Measurements from ENCODE around the gene NINJ2. TPM values are rescaled to one million over a fixed set of nuclear protein-coding genes. Genes with fewer than 3 reads are reported as not detected.

NINJ2 gene
- total RNA-seq, 2 experiments from 2014 or later = 8.0 to 10.6 TPM

DNA sequence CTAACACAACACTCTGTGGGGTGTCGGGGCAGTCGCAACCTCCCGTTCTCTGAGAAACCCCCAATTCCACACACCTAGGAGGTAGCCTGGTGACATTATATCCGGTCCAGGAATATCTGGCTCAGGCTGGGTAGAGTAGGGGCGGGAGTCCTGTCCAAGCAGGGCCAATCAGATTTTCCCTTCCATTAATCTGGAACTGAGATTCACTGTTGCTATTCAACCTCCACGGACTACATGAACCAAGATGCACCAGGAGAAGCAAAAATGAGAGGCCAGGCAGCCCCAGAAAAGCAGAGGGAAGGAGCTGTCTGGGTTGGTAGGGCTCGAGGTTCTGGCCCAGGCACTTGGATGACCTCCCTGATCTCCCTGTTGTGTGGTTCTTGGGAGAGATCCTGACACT is 51.0 kb downstream of the NINJ2 start:
- CTCF ChIA-PET = interaction anchor here (0.9 to 5.6 kb wide), 4 partner anchors 20 to 199 kb away, joined by 3 to 55 read pairs (median 4); partner anchors contain the start of gene WNK1
- POLR2A ChIA-PET = no interaction called here
- H3K36me3 Mint-ChIP-seq (ENCODE audit: low read depth) = no peaks in the 10 kb centered on the region
- DNase-seq (no peak), ATAC-seq (no peak)
- no peak overlapping the region for H3K4me3 Mint-ChIP-seq
- H3K27me3 Mint-ChIP-seq (ENCODE audit: low read depth) = no peaks in the 10 kb centered on the region
- H3K9me3 Mint-ChIP-seq (ENCODE audit: insufficient read depth) = no peaks in the 10 kb centered on the region
- H3K27ac Mint-ChIP-seq = no peak overlapping the region
- H3K4me1 Mint-ChIP-seq (ENCODE audit: low read depth) = peaks cover 67% of the 10 kb centered on the region

DNA sequence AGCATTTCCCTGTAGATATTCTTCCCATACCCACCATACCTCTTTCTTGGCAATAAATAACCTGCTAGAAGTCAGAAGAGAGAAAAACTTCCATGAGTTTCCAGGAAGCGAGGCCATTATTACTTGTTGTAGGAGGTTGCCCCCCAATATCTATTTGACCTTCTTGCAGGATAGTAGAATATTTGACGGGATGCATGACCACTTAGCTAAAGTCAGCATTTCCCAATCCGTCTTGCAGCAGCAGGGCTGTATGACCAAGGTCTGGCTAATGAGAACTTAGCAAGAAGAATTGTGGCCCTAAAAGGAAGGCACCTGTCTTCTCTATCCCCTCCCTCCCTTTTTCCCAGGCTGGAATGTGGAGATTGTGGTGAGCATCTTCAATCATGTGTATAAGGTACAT is 51.5 kb downstream of the NINJ2 start:
- peaks cover 68% of the 10 kb centered on the region for H3K4me1 Mint-ChIP-seq (ENCODE audit: low read depth)
- DNase-seq (no peak), ATAC-seq (no peak)
- no peaks in the 10 kb centered on the region for H3K36me3 Mint-ChIP-seq (ENCODE audit: low read depth)
- H3K27ac Mint-ChIP-seq = no peak overlapping the region
- ChIA-PET CTCF (interaction anchor here (0.9 to 5.6 kb wide), 4 partner anchors 21 to 200 kb away, joined by 3 to 55 read pairs (median 4); partner anchors contain the start of gene WNK1), POLR2A (no interaction called here)
- no peaks in the 10 kb centered on the region for H3K9me3 Mint-ChIP-seq (ENCODE audit: insufficient read depth)
- no peak overlapping the region for H3K4me3 Mint-ChIP-seq
- H3K27me3 Mint-ChIP-seq (ENCODE audit: low read depth) = no peaks in the 10 kb centered on the region

DNA sequence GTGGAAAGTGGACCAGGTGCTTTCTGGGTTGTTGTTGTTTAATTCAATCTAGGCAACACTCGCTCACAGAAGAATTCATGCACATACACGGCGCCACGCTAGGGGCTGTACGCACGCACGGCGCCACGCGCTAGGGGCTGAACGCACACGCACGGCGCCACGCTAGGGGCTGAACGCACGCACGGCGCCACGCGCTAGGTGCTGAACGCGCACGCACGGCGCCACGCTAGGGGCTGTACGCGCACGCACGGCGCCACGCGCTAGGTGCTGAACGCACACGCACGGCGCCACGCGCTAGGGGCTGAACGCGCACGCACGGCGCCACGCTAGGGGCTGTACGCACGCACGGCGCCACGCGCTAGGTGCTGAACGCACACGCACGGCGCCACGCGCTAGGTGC is 54.3 kb downstream of the NINJ2 start:
- H3K4me3 Mint-ChIP-seq = no peak overlapping the region
- peaks cover 2% of the 10 kb centered on the region for H3K27me3 Mint-ChIP-seq (ENCODE audit: low read depth)
- no peaks in the 10 kb centered on the region for H3K9me3 Mint-ChIP-seq (ENCODE audit: insufficient read depth)
- ChIA-PET CTCF (interaction anchor here (1.0 to 5.6 kb wide), 5 partner anchors 11 to 210 kb away, joined by 3 to 55 read pairs (median 3); partner anchors contain the start of gene WNK1), POLR2A (interaction anchor here (1.6 kb wide), 1 partner anchor 142 kb away, joined by 6 read pairs; no protein-coding TSS in a partner anchor)
- no peak for DNase-seq
- H3K36me3 Mint-ChIP-seq (ENCODE audit: low read depth) = no peaks in the 10 kb centered on the region
- no peak for ATAC-seq
- peak overlapping the region; percentile 34 for H3K27ac Mint-ChIP-seq
- H3K4me1 Mint-ChIP-seq (ENCODE audit: low read depth) = peaks cover 47% of the 10 kb centered on the region

DNA sequence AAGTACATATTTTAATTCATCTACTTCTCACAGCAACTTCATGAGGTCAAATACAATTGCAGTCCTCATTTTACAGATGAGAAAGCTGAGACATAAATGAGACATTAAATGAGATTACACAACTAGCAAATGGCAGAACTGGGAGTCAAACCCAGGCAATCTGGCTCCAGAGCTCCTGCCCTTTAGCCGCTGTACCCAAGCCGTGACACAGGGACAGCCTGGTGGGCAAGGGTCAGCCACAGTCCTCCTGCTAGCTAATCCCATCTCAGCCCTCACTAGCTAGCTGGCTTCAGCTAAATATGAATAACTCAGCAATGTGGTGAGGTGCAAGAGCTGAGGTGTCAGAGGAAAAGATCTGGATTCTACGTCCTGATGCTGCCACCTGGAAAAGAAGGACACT is 54.8 kb downstream of the NINJ2 start:
- ChIA-PET POLR2A (no interaction called here), CTCF (interaction anchor here (1.0 to 5.6 kb wide), 5 partner anchors 12 to 210 kb away, joined by 3 to 55 read pairs (median 3); partner anchors contain the start of gene WNK1)
- H3K4me1 Mint-ChIP-seq (ENCODE audit: low read depth) = peaks cover 47% of the 10 kb centered on the region
- DNase-seq = no peak
- H3K27me3 Mint-ChIP-seq (ENCODE audit: low read depth) = peaks cover 2% of the 10 kb centered on the region
- H3K27ac Mint-ChIP-seq = no peak overlapping the region
- ATAC-seq = no peak
- H3K36me3 Mint-ChIP-seq (ENCODE audit: low read depth) = no peaks in the 10 kb centered on the region
- no peak overlapping the region for H3K4me3 Mint-ChIP-seq
- no peaks in the 10 kb centered on the region for H3K9me3 Mint-ChIP-seq (ENCODE audit: insufficient read depth)

DNA sequence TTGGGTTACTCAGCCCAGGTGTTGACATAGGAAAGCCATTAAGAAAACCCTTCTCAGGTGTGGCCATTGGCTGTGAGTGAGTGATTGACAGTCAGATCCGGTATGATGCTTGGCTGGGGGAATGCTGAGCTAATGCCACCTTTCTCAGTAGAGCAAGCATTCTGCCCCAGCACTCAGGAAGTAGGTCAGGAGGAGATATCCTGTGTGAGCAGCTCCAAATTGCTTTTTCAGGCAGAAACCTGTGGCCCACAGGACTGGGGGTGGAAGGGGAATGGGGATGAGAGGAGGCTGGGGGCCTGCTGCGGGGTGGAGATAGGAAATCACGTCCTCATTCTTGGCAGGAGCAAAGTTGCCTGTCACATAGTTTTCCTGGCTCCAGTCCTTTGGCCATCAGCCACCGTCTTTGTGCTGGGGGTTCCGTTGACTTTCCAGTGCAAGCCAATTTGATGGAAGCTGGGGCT is 55.7 kb downstream of the NINJ2 start:
- peak; percentile 47 for DNase-seq
- Mint-ChIP-seq H3K36me3 (ENCODE audit: low read depth) (no peaks in the 10 kb centered on the region), H3K4me1 (ENCODE audit: low read depth) (peaks cover 47% of the 10 kb centered on the region), H3K4me3 (no peak overlapping the region), H3K27me3 (ENCODE audit: low read depth) (peaks cover 2% of the 10 kb centered on the region), H3K9me3 (ENCODE audit: insufficient read depth) (no peaks in the 10 kb centered on the region), H3K27ac (peak overlapping the region; percentile 77)
- ATAC-seq = no peak
- CTCF ChIA-PET = interaction anchor here (1.1 to 5.6 kb wide), 6 partner anchors 15 to 211 kb away, joined by 3 to 55 read pairs (median 4); partner anchors contain the start of gene WNK1
- POLR2A ChIA-PET = interaction anchor here (0.8 kb wide), 1 partner anchor 145 kb away, joined by 4 read pairs; the partner anchor contains the start of gene WNK1

DNA sequence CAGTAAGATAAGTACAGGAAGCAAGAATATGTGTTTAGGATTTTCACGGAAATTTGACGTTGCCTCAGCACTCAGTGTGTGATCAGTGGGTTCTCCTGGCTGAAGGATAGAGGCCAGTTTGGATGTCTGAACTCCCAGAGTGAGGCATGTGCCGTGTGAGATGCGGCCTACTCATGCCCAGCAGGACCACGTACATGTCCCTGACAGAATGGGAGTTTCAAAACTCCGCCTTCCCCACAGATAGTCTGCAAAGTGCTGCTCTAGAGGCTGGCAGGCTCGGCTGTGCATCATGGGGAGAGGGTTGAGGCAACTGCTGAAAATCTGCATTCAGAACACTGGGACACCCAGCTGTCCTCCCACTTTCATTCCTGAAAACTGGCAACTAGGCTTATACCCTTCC is 58.3 kb downstream of the NINJ2 start:
- Mint-ChIP-seq H3K9me3 (ENCODE audit: insufficient read depth) (no peaks in the 10 kb centered on the region), H3K4me3 (no peak overlapping the region), H3K27ac (no peak overlapping the region), H3K27me3 (ENCODE audit: low read depth) (peaks cover 2% of the 10 kb centered on the region), H3K4me1 (ENCODE audit: low read depth) (peaks cover 29% of the 10 kb centered on the region), H3K36me3 (ENCODE audit: low read depth) (no peaks in the 10 kb centered on the region)
- POLR2A ChIA-PET = no interaction called here
- no peak for DNase-seq
- ATAC-seq = no peak
- CTCF ChIA-PET = interaction anchor here (1.1 to 2.3 kb wide), 4 partner anchors 13 to 146 kb away, joined by 3 to 11 read pairs (median 6); no protein-coding TSS in a partner anchor

DNA sequence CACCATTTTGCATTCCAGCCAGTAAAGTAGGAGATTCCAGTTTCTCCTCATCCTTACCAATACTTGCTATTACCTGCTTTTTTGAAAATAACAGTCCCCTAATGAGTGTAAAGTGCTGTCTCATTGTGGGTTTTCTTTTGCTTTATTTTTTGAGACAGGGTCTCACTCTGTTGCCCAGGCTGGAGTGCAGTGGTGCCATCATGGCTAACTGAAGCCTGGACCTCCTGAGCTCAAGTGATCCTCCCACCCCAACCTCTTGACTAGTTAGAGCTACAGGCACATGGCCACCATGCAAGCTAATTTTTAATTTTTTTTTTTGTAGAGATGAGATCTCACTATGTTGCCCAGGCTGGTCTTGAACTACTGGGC is 60.6 kb downstream of the NINJ2 start:
- Mint-ChIP-seq H3K9me3 (ENCODE audit: insufficient read depth) (no peaks in the 10 kb centered on the region), H3K4me3 (no peak overlapping the region), H3K27me3 (ENCODE audit: low read depth) (peaks cover 2% of the 10 kb centered on the region), H3K4me1 (ENCODE audit: low read depth) (peaks cover 12% of the 10 kb centered on the region), H3K36me3 (ENCODE audit: low read depth) (no peaks in the 10 kb centered on the region), H3K27ac (no peak overlapping the region)
- DNase-seq (no peak), ATAC-seq (no peak)
- ChIA-PET CTCF (interaction anchor here (1.0 kb wide), 1 partner anchor 11 kb away, joined by 3 read pairs; no protein-coding TSS in a partner anchor), POLR2A (no interaction called here)

DNA sequence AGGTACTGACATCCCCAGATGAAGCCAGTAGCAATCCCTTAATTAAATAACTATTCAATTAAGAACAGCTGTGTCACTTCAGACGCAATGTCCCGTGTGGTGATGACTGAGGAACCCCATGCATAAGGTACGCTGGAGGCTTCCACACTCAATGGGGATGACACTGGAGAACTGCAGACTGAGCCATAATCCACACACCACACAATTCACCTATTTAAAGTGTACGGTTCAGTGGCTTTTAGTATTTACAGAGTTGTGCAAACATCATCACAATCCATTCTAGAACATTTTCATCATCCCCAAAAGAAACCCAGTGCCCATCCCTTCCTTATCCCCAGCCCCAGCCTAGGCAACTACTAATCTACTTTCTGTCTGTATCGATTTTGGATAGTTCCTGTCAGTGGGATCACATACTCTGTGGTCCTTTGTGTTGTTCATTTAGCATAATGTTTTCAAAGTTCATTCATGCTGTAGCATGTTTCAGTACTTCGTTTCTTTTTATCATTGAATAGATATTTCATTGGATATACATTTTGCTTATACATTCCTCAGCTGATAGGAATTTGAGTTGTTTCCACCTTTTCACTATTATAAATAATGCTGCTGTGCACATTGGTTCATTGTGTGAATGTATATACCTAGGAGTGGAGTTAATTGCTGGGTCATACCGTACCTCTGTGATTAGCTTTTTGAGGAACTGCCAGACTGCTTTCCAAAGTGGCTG is 61.1 kb downstream of the NINJ2 start:
- Mint-ChIP-seq H3K27me3 (ENCODE audit: low read depth) (peaks cover 2% of the 10 kb centered on the region), H3K4me1 (ENCODE audit: low read depth) (peaks cover 6% of the 10 kb centered on the region), H3K9me3 (ENCODE audit: insufficient read depth) (no peaks in the 10 kb centered on the region), H3K36me3 (ENCODE audit: low read depth) (no peaks in the 10 kb centered on the region), H3K4me3 (no peak overlapping the region), H3K27ac (no peak overlapping the region)
- ChIA-PET POLR2A (no interaction called here), CTCF (interaction anchor here (3.7 kb wide), 1 partner anchor 26 kb away, joined by 11 read pairs; no protein-coding TSS in a partner anchor)
- no peak for DNase-seq
- ATAC-seq = no peak

DNA sequence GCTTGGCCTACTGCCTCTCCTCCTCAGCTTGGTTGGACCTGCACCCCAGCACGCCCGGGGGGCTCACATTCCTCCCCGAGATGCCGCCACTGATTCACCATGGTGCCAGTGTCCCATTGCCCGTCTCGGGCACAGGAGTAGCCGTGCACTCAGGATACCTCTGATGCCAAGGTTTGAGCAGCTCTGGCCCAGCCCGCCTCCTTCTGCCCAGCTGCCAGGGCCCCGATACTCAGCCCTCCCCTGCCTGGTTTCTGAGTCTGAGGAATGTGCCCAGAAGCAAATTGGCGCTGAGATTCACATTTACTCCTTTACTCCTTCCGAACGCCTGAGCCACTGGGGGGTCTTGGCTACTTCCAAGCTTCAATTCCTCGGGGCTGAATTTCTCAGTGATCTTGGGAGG is 63.5 kb downstream of the NINJ2 start:
- ATAC-seq (no peak), DNase-seq (no peak)
- ChIA-PET CTCF (interaction anchor here (2.0 to 3.7 kb wide), 2 partner anchors 23 to 30 kb away, joined by 7 to 11 read pairs; no protein-coding TSS in a partner anchor), POLR2A (interaction anchor here (0.9 kb wide), 1 partner anchor 10 kb away, joined by 3 read pairs; no protein-coding TSS in a partner anchor)
- Mint-ChIP-seq H3K9me3 (ENCODE audit: insufficient read depth) (no peaks in the 10 kb centered on the region), H3K4me3 (no peak overlapping the region), H3K4me1 (ENCODE audit: low read depth) (no peaks in the 10 kb centered on the region), H3K27me3 (ENCODE audit: low read depth) (peaks cover 8% of the 10 kb centered on the region), H3K27ac (no peak overlapping the region), H3K36me3 (ENCODE audit: low read depth) (no peaks in the 10 kb centered on the region)

DNA sequence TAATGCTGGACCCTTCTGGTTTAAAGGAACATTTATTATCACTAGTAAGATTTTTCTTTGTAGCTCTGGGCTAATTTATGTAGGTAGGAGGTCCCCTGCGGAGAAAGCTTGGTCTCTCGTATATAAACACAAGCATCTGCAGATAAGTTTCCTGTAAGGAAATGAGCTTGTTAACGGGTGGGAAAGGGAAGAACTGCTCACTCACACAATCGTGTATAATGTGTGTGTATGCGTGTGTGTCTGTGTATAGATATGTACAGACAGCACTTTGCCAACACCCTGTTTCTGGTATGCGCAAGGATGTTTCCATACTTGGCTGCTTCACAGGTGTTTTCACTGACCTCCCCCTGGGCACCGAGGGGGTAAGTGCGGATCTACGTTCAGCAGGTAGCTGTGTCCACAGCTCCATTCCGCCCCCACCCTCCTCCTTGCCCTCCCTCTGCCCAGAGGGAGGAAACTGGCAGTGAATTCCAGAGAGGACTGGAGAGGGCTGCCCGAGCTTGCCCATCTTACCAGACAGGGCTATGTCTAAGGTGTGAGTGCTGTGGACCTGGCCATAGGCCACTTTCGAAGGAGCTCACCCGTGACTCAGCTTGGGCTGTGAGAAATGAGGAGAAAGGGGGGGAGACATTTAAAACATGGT is 65.2 kb downstream of the NINJ2 start:
- POLR2A ChIA-PET = no interaction called here
- ATAC-seq (no peak), DNase-seq (no peak)
- Mint-ChIP-seq H3K9me3 (ENCODE audit: insufficient read depth) (no peaks in the 10 kb centered on the region), H3K27me3 (ENCODE audit: low read depth) (peaks cover 20% of the 10 kb centered on the region), H3K4me3 (no peak overlapping the region), H3K27ac (no peak overlapping the region), H3K4me1 (ENCODE audit: low read depth) (no peaks in the 10 kb centered on the region), H3K36me3 (ENCODE audit: low read depth) (no peaks in the 10 kb centered on the region)
- CTCF ChIA-PET = interaction anchor here (1.1 to 2.0 kb wide), 5 partner anchors 12 to 216 kb away, joined by 3 to 7 read pairs (median 5); no protein-coding TSS in a partner anchor

DNA sequence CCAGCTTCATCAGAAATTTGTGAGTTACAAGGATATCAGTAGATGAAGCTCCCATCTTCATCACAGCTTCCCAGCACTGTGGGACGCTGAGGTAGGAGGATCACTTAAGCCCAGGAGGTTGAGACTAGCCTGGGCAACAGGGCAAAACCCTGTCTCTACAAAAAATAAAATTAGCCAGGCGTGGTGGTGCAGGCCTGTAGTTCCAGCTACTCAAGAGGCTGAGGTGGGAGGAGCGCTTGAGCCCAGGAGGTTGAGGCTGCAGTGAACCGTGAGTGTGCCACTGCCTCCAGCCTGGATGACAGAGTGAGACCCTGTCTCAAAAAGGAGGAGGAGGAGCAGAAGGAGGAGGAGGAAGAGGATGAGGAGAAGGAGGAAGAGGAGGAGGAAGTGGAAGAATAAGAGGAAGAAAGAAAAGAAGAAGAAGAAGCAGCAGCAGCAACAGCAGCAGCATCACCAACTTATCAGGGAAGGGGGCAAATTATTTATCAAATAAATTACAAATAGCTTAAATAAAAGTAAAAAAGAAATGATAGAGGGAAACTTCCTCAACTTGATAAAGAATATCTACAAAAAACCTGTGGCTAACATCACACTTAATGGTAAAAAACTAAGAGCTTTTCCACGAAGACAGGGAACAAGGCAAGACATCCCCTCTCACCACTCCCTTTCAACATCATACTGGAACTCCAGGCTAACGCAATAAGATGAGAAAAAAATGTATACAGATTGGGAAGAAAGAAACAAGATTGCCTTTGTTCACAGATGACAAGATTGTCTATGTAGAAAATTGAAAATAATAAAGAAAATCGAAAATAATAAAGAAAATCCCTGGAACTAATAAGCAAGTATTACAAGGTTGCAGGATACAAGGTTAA is 69.6 kb downstream of the NINJ2 start:
- no peak overlapping the region for H3K4me3 Mint-ChIP-seq
- H3K4me1 Mint-ChIP-seq (ENCODE audit: low read depth) = no peaks in the 10 kb centered on the region
- DNase-seq = no peak
- no peak overlapping the region for H3K27ac Mint-ChIP-seq
- peaks cover 24% of the 10 kb centered on the region for H3K27me3 Mint-ChIP-seq (ENCODE audit: low read depth)
- ATAC-seq = no peak
- CTCF ChIA-PET = interaction anchor here (0.9 to 1.2 kb wide), 2 partner anchors 21 to 158 kb away, joined by 3 read pairs; no protein-coding TSS in a partner anchor
- POLR2A ChIA-PET = no interaction called here
- no peaks in the 10 kb centered on the region for H3K36me3 Mint-ChIP-seq (ENCODE audit: low read depth)
- no peaks in the 10 kb centered on the region for H3K9me3 Mint-ChIP-seq (ENCODE audit: insufficient read depth)
